Activated CD4-positive, alpha-beta T cell treated with anti-CD3 and anti-CD28 coated beads for 4 hours (primary cell): ENCODE measurements around the gene SCYGR2.

Source experiments
- DNase-seq, 2 donors: peaks; one replicate each; pipeline ENCODE4 v3.0.0-alpha.2; 2020

The SCYGR2 gene

DNA sequence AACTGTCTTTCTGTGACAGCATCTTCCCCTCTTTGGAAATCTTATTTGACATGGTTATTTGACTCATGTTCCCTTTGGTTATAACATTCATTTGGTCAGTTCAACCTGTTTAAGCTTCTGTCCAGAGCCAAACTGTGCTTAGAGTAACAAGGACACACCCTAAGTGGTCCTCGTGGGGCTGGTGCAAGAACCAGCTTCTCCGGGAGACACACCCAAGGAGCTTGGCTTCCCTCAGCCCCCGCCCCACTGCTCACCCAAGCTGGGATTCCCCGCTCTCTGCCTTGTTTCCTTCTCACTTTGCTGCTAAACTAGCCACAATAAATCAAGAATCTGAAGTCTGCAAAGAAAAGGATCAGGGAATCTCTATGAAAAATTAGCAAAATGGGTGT is 14.6 kb downstream of the SCYGR2 start:
- no peak for DNase-seq

DNA sequence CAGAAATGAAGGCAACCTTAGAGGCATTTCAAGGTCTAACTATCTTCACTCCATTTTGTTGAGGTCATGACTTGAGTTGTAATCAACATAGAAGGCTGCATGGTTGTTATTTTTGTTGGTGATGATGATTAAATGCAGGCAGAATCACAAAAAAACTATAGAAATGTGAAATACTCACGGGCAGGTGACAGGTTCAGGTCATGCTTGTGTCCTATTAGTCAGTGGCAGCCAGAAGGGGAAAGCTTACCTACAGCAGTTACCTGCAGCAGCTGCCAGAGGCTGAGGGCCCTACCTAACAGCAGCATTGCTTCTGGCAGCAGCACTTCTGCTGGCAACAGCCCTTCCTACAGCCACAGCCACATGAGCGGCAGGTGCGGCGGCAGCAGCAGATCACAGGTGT is 15.6 kb downstream of the SCYGR2 start:
- DNase-seq: no peak

DNA sequence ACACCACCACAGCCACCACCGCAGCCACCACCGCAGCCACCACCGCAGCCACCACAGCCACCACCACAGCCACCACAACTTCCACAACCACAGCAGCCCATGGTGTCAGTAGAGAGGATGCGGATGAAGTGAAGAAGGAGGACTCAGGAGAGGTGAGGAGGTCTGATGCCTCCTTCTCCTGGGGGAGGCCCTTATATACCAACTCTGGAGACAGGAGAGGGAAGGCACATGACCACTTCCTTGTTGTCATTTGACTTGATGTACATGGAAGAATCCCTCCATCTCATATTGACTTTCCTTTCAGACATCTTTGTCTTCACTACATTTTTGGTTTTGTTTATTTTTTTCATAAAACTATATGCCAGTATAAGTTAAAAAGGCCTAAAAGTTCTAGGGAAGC is 16.0 kb downstream of the SCYGR2 start, which contains the start of gene SCYGR3:
TSS of gene SCYGR3 (minus strand) at position 101 of the 400 bp plus-strand sequence. CDS start at position 101, 0 bp downstream.
- no peak for DNase-seq

DNA sequence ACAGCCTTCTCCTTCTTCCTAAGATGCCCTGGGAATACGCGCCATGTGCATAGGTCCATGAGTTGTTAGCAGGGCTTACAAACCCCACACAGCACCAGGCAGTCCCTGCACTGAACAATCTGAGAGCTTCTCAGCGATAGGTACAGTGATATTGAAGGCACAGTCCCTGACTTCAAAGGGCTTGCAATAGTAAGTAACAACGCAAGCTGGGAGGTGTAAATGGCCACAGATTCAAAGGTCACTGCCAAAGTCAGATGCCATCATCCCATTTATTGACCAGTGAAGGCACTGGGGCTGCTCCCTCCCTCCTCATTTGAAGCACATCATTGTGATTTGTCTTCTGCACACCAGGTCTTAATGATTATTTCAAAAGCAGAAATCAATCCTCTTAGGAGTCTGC is 16.5 kb downstream of the SCYGR2 start:
- DNase-seq: no peak

DNA sequence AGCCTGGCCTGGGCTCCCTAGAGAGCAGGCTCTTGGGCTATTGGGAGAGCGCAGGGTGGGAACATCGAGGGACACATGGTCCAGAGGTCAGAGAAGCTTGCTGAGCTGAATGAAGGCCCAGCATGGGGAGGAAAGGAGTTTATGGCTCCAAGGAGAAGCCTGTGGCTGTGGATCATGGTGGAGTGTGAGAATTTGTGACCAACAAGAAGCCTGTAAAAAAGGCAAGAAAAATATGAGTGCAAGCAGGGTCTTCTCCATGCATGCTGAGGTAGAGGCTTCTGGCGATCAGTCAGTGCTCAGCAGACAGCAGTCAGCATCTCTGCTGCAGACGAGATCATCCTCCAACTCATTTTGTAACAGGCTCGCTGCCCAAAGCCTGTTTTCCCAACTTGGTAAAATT is 17.2 kb downstream of the SCYGR2 start:
- DNase-seq: no peak

DNA sequence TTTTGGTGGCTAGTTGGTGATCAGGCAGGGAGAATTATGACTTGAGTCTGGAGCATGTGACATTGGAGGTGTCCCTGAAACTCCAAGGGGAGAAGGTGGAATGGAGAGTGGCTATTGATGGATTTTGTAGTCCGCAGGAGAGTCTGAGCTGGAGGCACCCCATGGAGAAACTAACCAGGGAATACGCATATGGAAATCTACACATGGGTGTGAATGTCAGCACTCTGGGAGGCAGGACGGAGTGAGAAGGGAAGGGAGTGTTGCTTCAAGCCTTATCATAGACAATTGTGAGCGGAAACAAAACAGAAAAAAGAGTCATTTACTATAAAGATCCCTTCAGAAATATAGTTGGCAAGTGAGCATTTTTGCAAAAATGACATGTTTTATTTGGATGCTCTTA is 17.9 kb downstream of the SCYGR2 start:
- DNase-seq: no peak

DNA sequence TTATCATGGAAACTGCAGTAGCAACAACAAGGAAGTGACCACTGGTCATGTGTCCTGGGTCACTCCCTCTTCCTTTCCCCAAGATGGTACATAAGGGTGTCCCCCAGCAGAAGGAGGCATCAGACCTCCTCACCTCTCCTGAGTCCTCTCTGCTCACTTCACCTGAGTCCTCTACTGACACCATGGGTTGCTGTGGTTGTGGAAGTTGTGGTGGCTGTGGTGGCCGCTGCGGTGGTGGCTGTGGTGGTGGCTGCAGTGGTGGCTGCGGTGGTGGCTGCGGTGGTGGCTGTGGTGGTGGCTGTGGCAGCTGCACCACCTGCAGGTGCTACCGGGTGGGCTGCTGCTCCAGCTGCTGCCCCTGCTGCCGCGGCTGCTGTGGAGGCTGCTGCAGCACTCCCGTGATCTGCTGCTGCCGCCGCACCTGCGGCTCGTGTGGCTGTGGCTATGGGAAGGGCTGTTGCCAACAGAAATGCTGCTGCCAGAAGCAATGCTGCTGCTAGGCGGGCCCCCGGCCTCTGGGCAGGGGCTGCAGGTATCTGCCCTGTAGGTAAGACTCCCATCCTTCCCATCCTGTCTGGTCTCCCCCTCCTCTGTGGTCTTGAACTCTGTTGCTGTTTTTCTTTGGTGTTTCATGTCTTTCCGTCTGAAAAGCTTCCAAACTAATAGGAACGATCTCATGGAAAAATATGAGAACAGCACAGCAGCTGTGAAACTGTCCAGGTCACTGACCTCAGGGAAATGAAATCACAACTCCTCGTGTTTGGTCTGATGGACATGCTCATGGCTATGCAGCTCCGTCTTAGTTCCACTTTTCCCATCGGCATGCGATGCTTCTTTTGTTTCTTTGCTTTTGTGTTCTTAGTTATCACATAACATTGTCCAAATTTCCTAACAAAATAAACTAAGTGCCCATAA is 18.9 kb downstream of the SCYGR2 start, which contains the start of gene SCYGR4:
TSS of gene SCYGR4 (plus strand) at position 183 of the 915 bp plus-strand sequence. CDS start at position 183, 0 bp downstream.
- no peak for DNase-seq

DNA sequence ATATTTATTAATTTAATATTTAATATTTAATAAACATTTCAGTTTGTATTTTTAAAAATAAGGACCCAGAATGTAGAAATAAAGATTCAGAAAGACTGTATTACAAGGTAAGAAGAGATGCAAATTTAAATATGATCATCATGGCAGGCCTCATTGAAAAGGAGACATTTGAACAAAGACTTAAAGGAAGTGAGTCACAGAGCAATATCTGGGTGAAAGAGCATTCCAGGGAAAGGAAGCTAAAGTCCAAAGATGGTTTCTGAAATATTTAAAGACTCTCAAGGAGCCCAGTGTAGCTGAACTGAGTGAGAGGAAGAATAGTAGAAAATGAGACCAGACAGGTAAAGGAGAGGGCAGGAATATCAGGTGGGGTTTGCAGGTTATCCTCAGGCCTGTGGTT is 24.5 kb downstream of the SCYGR2 start:
- DNase-seq: no peak

DNA sequence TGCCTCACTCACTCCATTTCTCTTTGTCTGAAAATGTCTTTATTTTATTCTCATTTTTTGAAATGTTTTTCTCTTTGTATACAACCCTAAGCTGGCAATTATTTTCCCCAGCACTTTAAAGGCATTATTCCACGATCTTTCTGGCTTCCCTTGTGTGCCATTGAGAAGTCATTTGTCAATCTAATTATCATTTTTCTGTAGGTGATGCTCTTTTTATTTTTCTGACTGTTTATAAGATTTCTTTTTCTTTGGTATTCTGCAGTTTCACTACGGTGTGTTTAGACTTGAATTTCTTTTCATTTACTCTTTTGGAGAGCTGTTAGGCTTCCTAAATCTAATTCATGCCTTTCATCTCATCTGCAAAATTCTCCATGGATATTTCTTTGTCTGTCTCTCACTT is 26.7 kb downstream of the SCYGR2 start:
- DNase-seq: no peak

DNA sequence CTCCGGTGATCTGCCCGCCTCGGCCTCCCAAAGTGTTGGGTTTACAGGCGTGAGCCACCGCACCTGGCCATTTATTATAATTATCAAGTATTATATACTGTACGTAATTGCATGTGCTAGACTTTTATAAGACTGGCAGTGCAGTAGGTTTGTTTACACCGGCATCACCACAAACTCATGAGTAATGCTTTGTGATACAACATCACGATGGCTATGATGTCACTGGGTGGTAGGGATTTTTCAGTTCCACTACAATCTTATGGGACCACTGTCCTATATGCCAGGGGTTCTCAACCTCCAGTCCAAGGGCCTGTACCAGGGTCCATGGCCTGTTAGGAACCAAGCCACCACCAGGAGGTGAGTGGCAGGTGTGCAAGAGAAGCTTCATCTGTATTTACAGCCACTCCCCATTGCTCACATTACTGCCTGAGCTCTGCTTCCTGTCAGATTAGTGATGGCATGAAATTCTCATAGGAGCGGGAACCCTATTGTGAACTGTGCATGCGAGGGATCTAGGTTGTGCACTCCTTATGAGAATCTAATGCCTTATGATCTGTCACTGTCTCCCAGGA is 28.0 kb downstream of the SCYGR2 start:
- no peak for DNase-seq

DNA sequence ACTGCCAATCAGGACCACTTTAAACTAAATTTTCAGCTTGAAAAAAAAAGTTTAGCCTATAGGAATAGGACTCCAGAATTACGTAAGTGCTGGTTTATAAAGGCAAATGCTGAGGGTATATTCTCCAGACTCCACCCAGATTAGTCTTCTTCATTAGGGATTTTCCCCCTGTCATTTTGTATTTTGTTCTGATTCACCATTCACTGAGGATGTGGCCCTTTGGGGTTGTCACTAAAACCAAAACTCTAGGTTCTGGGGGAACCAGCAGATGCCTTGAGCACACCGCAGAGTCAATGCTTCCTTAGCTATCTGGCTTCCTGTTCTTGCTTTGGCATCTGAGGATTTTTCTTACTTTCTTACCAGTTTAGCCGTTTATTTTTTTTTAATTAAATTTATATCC is 29.1 kb downstream of the SCYGR2 start:
- DNase-seq: no peak

DNA sequence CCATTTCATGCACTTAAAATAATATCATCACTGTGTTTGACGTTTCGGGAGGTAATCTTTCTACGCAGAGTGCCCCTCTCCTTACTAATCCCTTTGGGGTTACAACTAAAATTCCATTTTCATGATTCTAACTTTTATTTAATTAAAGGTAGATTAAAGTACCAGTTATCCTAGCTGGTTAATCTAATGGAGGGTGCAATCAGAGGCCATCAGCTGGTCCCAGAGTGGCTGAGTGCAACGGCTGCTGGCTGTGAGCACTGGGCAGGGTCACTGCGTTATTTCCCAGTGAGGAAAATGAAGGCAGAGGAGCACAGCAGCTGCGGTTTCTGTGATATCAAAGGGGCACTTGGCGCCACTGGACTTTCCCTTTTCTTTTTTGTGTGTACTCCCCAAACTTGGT is 30.7 kb downstream of the SCYGR2 start:
- no peak for DNase-seq

DNA sequence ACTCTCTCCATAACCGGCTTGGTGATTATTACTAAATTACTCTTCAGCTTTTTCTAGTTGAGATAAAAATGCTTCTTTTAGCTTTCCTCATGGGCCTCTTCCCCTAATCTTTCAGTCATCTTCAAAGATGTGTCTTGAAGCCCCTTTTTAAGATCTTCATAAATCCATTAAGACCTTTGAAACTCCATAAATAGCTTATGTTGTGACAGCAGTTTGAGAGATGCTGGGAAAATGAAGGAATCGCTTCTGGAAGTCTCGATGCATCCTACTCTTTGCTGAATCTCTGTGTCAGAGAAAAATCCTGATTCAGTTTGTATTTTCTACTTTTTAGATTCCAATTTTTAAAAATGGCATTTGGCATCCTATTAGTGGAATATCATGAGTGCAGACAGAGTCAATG is 31.6 kb downstream of the SCYGR2 start:
- no peak for DNase-seq

DNA sequence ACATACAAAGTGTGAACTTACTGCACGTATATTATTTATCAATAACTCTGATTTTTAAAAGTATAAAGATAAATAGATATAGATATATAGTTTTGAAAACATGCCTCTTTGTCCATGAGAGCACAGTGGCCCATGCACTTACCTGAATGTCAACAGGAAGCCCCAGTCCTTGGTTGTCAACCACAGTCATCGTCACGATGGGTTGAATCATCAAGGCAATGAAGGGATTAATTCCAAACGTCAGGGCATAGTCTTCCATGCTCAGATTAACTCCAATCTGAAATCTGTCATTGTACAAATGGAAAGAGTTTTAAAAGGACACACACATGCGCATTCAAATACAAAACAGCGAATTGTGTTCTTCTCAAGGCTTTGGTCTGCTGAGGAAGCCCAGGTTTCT is 34.1 kb downstream of the SCYGR2 start:
- no peak for DNase-seq

DNA sequence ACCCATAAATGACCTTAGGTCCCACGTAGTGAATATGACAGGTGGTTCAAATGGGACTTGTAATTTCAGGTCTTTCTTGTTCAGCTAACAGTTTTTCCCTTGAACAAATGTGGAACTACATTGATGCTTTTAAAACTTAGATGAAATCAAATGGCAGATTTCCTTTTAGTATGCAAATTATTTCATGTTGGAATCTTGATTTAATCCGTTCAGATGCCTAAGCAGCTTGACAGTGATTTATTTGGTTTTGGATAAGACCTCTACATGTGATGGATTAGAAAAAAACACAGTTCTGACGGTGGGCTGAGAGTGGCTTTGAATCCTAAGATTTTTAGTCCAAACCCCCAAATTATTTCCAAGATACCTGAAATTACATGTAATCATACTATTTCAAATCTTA is 35.5 kb downstream of the SCYGR2 start:
- no peak for DNase-seq

DNA sequence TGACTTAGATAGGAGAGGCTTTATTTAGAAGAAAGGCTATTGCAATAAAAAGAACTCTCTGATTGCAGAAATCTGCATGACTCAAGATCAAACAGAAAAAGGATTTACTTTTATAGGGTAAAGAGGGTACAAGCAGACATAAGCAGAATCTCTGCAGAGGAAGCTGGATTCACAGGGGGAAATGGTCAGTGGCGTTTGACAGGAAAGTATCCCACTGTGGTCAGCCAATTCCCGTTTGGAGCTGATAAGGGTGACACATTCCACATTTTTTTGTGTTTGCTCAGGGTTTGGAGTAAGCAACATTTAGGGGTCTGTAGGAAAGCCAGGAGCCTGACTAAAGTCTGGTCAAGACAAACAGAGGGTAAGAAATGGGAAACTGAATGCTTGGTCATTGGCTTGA is 44.0 kb downstream of the SCYGR2 start:
- no peak for DNase-seq

DNA sequence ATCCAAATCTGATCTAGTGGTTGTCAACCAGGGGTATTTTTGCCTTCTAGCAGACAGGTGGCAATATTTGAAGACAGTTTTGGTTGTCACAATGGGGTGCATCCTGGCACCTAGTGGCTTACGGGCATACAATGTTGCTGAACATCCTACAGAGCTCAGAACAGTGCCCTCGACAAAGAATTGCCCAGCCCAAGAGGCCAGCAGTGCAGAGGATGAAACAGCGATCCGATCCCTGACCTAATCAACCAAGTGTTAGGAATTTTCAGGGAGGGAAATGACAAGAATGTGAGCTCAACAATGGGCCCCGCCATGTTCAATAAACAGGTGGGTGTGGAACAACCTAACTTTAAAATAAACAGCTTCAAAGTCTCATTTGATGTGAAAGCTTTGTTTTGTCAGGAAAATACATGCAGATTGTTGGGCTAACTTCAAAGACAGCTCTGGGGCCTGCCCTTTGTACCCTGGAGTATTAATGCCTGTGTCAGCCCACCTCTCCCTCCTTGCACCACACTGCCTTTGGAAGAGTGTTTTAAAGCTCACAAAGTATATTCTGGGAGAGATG is 45.4 kb downstream of the SCYGR2 start:
- DNase-seq: no peak
